H9 (cell line): Measurements from ENCODE around the gene TMEM250. TPM values are rescaled to one million over a fixed set of nuclear protein-coding genes. Genes with fewer than 3 reads are reported as not detected.

Source experiments
- DNase-seq: peaks from one replicate; pipeline ENCODE4 v3.0.0-alpha.2; 2017
- H2AFZ ChIP-seq: one replicate; pipeline ENCODE4 v1.6.1; 2013; ENCODE audit warnings: mild to moderate bottlenecking, low read length, control low read depth, moderate library complexity
- H2AK5ac ChIP-seq: 2 replicates; pipeline ENCODE4 v1.6.1; 2013; ENCODE audit warnings: low read length, control low read depth, mixed read lengths; ENCODE audit not compliant: insufficient read length
- H2BK120ac ChIP-seq: one replicate; pipeline ENCODE4 v1.6.1; 2013; ENCODE audit warnings: low read depth, mild to moderate bottlenecking, low read length, control low read depth, inconsistent platforms; ENCODE audit not compliant: poor library complexity, severe bottlenecking
- H2BK12ac ChIP-seq: 2 replicates; pipeline ENCODE4 v1.6.1; 2013; ENCODE audit warnings: low read length, control low read depth, mixed read lengths, low read depth; ENCODE audit not compliant: insufficient read length
- H2BK15ac ChIP-seq: 2 replicates; pipeline ENCODE4 v1.6.1; 2013; ENCODE audit warnings: low read depth, low read length, control low read depth
- H2BK20ac ChIP-seq: one replicate; pipeline ENCODE4 v1.6.1; 2013; ENCODE audit warnings: low read depth, mild to moderate bottlenecking, low read length, control low read depth, inconsistent platforms; ENCODE audit not compliant: poor library complexity, severe bottlenecking
- H2BK5ac ChIP-seq: 2 replicates; pipeline ENCODE4 v1.6.1; 2013; ENCODE audit warnings: low read length, control low read depth, mixed read lengths; ENCODE audit not compliant: insufficient read length
- H3K14ac ChIP-seq: 2 replicates; pipeline ENCODE4 v1.6.1; 2013; ENCODE audit warnings: low read length, control low read depth; ENCODE audit not compliant: insufficient read depth
- H3K18ac ChIP-seq: 2 replicates; pipeline ENCODE4 v1.6.1; 2013; ENCODE audit warnings: low read depth, mild to moderate bottlenecking, mixed read lengths, low read length, control low read depth; ENCODE audit not compliant: insufficient read length
- H3K23ac ChIP-seq: 2 replicates; pipeline ENCODE4 v1.6.1; 2013; ENCODE audit warnings: low read length, control low read depth, mixed read lengths, low read depth; ENCODE audit not compliant: insufficient read length
- H3K23me2 ChIP-seq: 2 replicates; pipeline ENCODE4 v1.6.1; 2013; ENCODE audit warnings: low read depth, mild to moderate bottlenecking, mixed read lengths, low read length, control low read depth; ENCODE audit not compliant: insufficient read length, poor library complexity, severe bottlenecking
- H3K27ac ChIP-seq: 2 replicates; pipeline ENCODE4 v1.5.1; 2013; ENCODE audit warnings: low read length, control low read depth, mixed read lengths, low read depth; ENCODE audit not compliant: insufficient read length
- H3K27me3 ChIP-seq: 2 replicates; pipeline ENCODE4 v1.6.1; 2013; ENCODE audit warnings: low read length, control low read depth, inconsistent platforms; ENCODE audit not compliant: insufficient read depth
- H3K4ac ChIP-seq: 2 replicates; pipeline ENCODE4 v1.6.1; 2013; ENCODE audit warnings: low read depth, mild to moderate bottlenecking, control low read depth, inconsistent platforms, low read length, moderate library complexity
- H3K4me1 ChIP-seq: 2 replicates; pipeline ENCODE4 v1.6.1; 2013; ENCODE audit warnings: low read length, control low read depth, inconsistent platforms; ENCODE audit not compliant: insufficient read depth
- H3K4me2 ChIP-seq: 2 replicates; pipeline ENCODE4 v1.6.1; 2013; ENCODE audit warnings: low read length, control low read depth, mixed read lengths; ENCODE audit not compliant: insufficient read length, insufficient read depth
- H3K56ac ChIP-seq: 2 replicates; pipeline ENCODE4 v1.6.1; 2013; ENCODE audit warnings: low read depth, mild to moderate bottlenecking, mixed read lengths, low read length, control low read depth; ENCODE audit not compliant: insufficient read length
- H3K79me1 ChIP-seq: 2 replicates; pipeline ENCODE4 v1.6.1; 2013; ENCODE audit warnings: low read depth, mild to moderate bottlenecking, moderate library complexity, low read length, control low read depth, inconsistent platforms; ENCODE audit not compliant: insufficient read depth, poor library complexity, severe bottlenecking
- H3K79me2 ChIP-seq: 2 replicates; pipeline ENCODE4 v1.6.1; 2013; ENCODE audit warnings: low read length, control low read depth, inconsistent platforms; ENCODE audit not compliant: insufficient read depth
- H3K9ac ChIP-seq: 2 replicates; pipeline ENCODE4 v1.6.1; 2013; ENCODE audit warnings: low read length, control low read depth, mixed read lengths; ENCODE audit not compliant: insufficient read length; ENCODE audit errors: extremely low read depth
- H3K9me3 ChIP-seq: one replicate; pipeline ENCODE4 v1.6.1; 2013; ENCODE audit warnings: low read depth, low read length, inconsistent platforms; ENCODE audit not compliant: control insufficient read depth
- H3T11ph ChIP-seq: one replicate; pipeline ENCODE4 v1.6.1; 2013; ENCODE audit warnings: mild to moderate bottlenecking, low read length, control low read depth, inconsistent platforms
- H4K20me1 ChIP-seq: one replicate; pipeline ENCODE4 v1.6.1; 2013; ENCODE audit not compliant: control insufficient read depth, insufficient read length, insufficient read depth
- H4K5ac ChIP-seq: 2 replicates; pipeline ENCODE4 v1.6.1; 2013; ENCODE audit warnings: low read depth, mild to moderate bottlenecking, mixed read lengths, low read length, control low read depth; ENCODE audit not compliant: insufficient read length
- H4K8ac ChIP-seq: replicated peaks from 2 replicates; pipeline ENCODE4 v1.6.1; 2013; ENCODE audit warnings: low read length, control low read depth, mixed read lengths, low read depth; ENCODE audit not compliant: insufficient read length
- H4K91ac ChIP-seq: 2 replicates; pipeline ENCODE4 v1.6.1; 2013; ENCODE audit warnings: low read depth, mild to moderate bottlenecking, moderate library complexity, mixed read lengths, low read length, control low read depth; ENCODE audit not compliant: insufficient read length
- H3K27ac Mint-ChIP-seq, 3 experiments: 2 replicates in 2 of 3; 3 replicates in 1 of 3; pipeline ENCODE4 v1.8.0; 2020 to 2021; ENCODE audit warnings: mixed read lengths in 3 of 3, mild to moderate bottlenecking in 1 of 3, moderate library complexity in 1 of 3
- H3K27me3 Mint-ChIP-seq: 2 replicates; pipeline ENCODE4 v1.8.0; 2021; ENCODE audit warnings: low read depth, mild to moderate bottlenecking, moderate library complexity, mixed read lengths
- H3K36me3 Mint-ChIP-seq, 3 experiments: 2 replicates in 2 of 3; 3 replicates in 1 of 3; pipeline ENCODE4 v1.8.0; 2020 to 2021; ENCODE audit warnings: low read depth in 3 of 3, mixed read lengths in 3 of 3; ENCODE audit not compliant: insufficient read depth in 1 of 3
- H3K4me1 Mint-ChIP-seq, 2 experiments: 2 replicates each; pipeline ENCODE4 v1.8.0; 2020; ENCODE audit warnings: mixed read lengths in 2 of 2
- H3K4me3 Mint-ChIP-seq, 2 experiments: 2 replicates in 1 of 2; 3 replicates in 1 of 2; pipeline ENCODE4 v1.8.0; 2020 to 2021; ENCODE audit warnings: mild to moderate bottlenecking in 2 of 2, mixed read lengths in 2 of 2, moderate library complexity in 1 of 2
- H3K9me3 Mint-ChIP-seq, 2 experiments: 2 replicates in 1 of 2; 3 replicates in 1 of 2; pipeline ENCODE4 v1.8.0; 2020; ENCODE audit warnings: mild to moderate bottlenecking in 2 of 2, mixed read lengths in 2 of 2, moderate library complexity in 1 of 2
- WGBS: extraction: QIAGEN DNeasy Blood & Tissue Kit; methylation state at CpG from one replicate; pipeline ENCODE4 v1.1.7; 2013; ENCODE audit warnings: missing lambda C conversion rate, low lambda C conversion rate, mixed read lengths; ENCODE audit not compliant: insufficient read length; ENCODE audit errors: extremely low coverage; 5-methylcytosine and 5-hydroxymethylcytosine counted together
- total RNA-seq: library from RNA; stranded (reverse); gene quantifications from 2 replicates; pipeline ENCODE4 v1.2.1, GENCODE V29; 2021
- TF ChIP-seq, protein P1 (sequence below): fragments of 200-600 bp; sonication (generic); conservative IDR thresholded peaks from 3 replicates; pipeline ENCODE4 v1.8.0; 2021; ENCODE audit warnings: antibody characterized with exemption, mild to moderate bottlenecking

The TMEM250 gene
- total RNA-seq, 1 experiment from 2014 or later, result 48.1 TPM

DNA sequence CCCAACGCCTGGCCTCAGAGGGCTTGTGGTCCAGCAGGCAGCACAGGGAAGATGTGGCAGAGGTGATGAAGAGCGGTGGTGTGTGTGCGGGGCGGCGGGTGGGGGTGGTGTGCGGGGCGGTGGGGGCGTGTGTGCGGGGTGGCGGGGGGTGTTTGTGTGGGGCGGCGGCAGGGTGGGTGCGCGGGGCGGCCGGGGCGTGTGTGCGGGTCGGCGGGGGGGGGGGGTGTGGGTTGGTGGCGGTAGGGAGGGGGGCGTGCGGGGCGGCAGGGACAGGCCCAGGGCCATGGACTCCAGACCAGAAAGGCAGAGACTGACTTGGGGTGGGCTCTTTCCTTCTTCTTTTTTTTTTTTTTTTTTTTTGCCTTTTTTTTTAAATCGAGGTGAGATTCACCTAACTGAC, 19.1 kb downstream of the TMEM250 start:
- Histone ChIP-seq H2BK15ac (no peak overlapping the region), H4K20me1 (no peaks in the 10 kb centered on the region), H2AK5ac (no peak overlapping the region), H4K8ac (no peak overlapping the region), H2AFZ (no peak overlapping the region), H2BK120ac (no peak overlapping the region), H2BK20ac (no peak overlapping the region), H4K91ac (no peak overlapping the region), H3K14ac (no peak overlapping the region), H3K79me2 (no peaks in the 10 kb centered on the region), H3T11ph (no peak overlapping the region), H2BK12ac (no peak overlapping the region), H3K27me3 (peaks cover 3% of the 10 kb centered on the region; the same call in 1 of the 2 replicates), H3K9me3 (no peaks in the 10 kb centered on the region), H3K4me2 (no peak overlapping the region), H3K23ac (no peak overlapping the region), H3K56ac (no peak overlapping the region), H3K23me2 (no peaks in the 10 kb centered on the region), H2BK5ac (no peak overlapping the region), H4K5ac (no peak overlapping the region), H3K79me1 (no peaks in the 10 kb centered on the region), H3K18ac (no peak overlapping the region), H3K9ac (no peak overlapping the region), H3K4ac (no peak overlapping the region), H3K4me1 (peaks cover 5% of the 10 kb centered on the region; the same call in 1 of the 2 replicates), H3K27ac (no peak overlapping the region)
- H3K4me1 Mint-ChIP-seq, result peaks cover 25 to 31% of the 10 kb centered on the region in 2 experiments
- no peaks in the 10 kb centered on the region for H3K36me3 Mint-ChIP-seq
- no peak for DNase-seq
- no peak overlapping the region for H3K27ac Mint-ChIP-seq
- TF ChIP-seq, protein P1, sequence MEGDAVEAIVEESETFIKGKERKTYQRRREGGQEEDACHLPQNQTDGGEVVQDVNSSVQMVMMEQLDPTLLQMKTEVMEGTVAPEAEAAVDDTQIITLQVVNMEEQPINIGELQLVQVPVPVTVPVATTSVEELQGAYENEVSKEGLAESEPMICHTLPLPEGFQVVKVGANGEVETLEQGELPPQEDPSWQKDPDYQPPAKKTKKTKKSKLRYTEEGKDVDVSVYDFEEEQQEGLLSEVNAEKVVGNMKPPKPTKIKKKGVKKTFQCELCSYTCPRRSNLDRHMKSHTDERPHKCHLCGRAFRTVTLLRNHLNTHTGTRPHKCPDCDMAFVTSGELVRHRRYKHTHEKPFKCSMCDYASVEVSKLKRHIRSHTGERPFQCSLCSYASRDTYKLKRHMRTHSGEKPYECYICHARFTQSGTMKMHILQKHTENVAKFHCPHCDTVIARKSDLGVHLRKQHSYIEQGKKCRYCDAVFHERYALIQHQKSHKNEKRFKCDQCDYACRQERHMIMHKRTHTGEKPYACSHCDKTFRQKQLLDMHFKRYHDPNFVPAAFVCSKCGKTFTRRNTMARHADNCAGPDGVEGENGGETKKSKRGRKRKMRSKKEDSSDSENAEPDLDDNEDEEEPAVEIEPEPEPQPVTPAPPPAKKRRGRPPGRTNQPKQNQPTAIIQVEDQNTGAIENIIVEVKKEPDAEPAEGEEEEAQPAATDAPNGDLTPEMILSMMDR, result no peak
- WGBS, result no CpG with 5 or more reads among the region's 25 CpGs
- peaks cover 32% of the 10 kb centered on the region for H3K27me3 Mint-ChIP-seq
- H3K9me3 Mint-ChIP-seq, result no peaks in the 10 kb centered on the region
- H3K4me3 Mint-ChIP-seq, result no peak overlapping the region
